Stimulated activated naive CD4-positive, alpha-beta T cell treated with Interleukin-2 at 50 U/mL for 16 hours (primary cell): ENCODE data around the gene NELL2.

Source experiments
- DNase-seq: peaks from one replicate; lab custom pipeline; 2025; lab: John Stamatoyannopoulos, UW

NELL2 gene

DNA sequence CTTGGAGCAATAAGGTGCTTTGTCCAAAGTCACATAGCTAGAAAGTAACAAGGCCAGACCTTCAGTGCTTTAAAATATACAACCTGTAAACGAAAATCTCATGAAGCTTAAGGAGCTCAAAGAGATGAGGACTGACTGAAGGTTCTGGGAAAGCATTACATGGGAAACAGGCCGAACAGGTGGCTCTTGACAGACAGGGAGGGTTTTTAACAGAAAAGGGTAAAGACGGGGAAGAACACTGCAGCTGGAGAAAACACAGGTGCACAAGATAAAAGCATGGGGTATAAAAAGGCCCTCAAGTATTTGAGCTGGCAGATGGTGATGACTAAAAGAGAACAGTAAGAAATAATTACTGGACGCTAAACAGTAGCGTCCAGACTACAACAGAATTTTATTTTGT, 257.2 kb downstream of the NELL2 start:
- DNase-seq, result no peak

DNA sequence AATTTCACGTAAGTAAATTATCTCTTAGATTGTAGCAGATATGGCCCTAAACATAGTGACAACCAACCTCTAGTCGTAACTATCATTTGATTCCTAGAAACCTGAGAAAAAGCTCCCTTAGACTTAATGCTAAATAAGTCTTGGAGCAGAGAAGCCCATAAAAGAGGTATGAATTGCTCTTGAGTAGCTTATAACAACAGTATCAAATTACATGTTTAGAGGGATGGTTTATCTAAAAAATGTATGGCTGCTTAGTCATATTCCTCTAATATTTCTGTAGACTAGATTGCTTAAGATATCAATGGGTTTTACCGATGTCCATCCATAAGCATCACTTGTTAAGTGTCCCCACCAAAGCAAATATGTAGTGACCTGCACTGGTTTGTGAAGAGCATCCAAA, 259.7 kb downstream of the NELL2 start:
- DNase-seq, result no peak

DNA sequence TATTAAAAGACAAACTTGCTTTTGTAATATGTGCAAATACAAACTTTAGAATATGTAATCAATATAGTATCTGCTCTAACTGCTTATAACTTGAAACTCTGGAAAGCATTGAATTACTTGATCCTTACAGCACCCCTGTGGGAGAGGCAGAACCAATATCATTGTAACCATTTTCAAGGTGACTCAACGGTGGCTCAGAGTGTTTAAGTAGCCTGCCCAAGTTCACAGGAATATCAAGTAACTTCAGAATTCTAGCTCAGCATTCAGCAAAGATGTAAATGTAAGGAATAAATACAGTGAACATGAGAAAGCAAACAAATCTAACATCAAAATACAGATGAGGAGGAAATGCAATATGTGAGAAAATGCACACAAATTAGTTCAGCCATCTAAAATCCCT, 264.6 kb downstream of the NELL2 start:
- DNase-seq, result no peak

DNA sequence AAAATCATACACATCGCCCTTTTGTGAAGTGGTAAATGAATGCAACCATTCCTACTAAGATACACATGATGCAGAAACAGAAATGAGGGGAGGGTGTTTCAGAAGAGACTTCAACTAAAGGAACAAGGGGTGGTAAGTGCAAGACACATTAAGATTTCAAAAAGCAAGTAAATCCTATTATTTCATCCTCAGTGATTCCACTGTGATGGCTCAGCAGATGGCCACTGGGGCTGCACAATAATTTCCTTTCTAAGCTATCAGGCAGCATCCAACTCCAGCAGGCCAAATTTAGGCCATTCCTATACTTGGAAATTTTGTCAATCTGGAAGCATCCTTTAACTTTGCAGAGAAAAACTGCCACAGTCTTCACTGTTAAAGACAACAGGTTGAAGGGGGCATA, 272.4 kb downstream of the NELL2 start:
- no peak for DNase-seq

DNA sequence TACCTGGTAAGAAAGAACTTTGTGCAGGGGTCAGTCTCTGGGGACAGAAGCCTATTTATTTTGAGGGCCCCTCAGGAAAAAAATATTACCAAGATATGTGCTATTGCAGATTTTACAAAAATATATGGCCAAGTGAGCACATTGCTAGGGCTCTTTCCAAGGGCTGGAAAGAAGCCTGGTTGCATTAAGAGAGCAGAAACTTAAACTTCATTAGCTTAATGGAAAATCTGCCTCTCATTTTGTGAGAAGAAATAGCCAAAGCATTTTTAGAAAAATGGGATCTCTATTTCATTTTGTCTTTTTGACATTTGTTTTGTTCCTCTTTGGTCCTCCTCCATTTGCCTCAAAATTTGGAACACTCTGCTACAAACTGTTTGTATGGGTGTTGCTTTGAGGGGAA, 283.5 kb downstream of the NELL2 start:
- no peak for DNase-seq

DNA sequence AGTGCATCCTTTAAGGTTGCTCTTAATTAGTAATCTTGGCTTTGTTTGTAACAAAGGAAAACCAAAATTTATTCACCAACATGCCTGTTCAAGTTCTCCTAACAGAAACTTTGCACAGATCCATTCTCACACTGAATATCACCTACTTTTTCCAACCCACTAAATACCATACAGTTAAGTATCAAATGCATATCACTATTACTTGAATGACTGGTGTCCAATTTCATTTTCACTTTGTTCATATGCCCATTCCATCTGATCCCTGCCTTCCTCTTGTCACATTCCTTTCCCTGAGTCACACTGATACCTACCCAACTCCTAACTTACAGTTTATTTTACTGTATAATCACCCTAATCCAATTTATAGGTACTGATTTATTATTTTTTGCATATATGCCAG, 286.4 kb downstream of the NELL2 start:
- no peak for DNase-seq

DNA sequence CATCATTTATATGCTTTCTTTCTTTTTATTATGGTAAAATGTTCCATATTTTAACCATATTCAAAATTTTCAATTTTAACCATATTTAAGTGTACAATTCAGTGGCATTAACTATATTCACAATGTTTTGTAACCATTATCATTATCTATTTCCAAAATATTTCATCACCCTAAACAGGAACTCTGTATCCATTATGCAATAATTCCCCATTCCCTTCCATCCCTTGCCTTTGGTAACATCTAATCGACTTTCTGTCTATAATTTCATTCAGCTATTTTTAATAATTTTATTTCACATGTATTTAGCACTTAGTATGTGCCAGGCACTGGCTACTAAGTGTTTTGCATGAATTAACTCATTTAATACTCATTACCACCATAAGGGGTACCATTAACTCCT, 287.5 kb downstream of the NELL2 start:
- DNase-seq, result no peak

DNA sequence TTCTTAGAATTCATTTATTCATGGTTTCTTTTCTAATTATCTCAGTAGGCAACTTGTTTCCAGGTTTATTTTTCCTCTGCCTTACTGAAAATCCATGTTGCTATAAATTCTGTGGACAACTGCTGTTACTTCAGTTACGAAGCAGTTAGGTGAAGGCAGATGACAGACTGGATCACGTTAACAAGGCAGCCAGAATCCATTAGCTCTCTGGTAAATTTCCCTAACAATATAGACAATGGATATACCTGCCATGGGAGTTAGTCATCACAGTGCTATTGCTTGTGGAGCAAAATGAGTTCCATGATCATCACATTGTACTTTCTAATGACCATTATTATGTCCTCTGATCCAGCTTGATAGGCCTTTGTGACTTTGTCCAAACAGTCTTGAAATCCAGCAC, 291.5 kb downstream of the NELL2 start:
- DNase-seq, result no peak

DNA sequence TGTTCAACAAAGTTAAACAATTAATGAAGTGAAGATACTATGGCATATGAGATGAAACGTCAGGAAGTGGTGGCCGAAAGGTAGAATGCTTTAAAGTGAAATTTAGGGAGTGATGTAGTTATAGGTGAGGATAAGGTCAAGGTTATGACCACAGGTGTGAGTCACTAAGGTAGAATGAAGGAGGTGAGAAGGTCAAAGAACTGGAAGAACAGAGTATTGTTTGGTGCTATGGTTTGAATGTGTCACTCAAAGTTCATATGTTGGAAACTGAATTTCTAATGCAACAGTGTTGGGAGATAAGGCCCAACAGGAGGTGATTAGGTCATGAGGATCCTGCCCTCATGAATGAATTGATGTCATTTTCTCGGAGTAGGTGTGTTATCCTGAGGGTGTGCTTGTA, 293.6 kb downstream of the NELL2 start:
- no peak for DNase-seq

DNA sequence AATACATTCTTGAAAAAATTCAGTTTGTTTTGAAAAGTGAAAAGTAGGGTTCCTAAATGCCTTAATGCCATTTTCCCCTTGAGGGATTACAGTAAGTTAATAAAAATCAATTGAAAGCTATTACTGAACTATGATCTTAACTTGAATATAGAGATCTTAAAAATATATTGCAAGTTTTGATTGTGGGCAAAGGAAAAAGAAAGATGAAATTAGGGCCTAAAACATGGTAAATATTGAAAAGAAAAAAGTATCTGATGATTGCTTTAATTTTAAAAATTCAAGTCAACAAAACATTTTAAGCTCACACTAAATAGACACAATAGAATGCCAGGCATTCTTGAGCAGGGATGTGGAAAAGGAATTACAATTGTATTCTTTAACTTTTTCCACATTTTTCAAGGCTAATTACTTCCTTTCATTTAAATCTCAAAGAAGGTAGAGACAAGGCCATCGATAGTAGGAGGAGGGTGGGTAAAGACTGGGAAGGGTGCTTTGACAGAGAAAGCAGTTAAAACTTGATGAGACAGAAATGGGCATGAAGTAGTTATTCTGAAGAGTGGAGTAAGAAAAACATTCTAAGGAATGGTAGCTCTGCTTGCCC, 294.4 kb downstream of the NELL2 start:
- no peak for DNase-seq

DNA sequence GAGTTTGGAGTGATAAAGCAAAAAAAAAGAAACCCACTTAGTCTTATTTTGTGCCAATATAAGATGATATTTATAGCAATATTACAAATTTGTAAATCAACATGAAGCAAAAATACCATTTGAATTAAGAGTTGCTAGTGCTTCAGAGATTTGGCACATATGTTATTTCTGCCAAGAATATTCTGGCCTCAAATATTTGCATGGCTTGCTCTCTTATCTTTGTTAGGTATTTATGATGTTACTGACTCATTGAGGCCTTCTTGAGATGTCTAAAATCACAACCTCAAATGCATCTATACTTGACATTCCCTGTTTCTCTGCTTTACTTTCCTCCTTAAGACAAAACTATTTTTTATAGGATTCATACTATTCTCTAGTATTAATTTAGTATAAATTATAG, 301.5 kb downstream of the NELL2 start:
- no peak for DNase-seq

DNA sequence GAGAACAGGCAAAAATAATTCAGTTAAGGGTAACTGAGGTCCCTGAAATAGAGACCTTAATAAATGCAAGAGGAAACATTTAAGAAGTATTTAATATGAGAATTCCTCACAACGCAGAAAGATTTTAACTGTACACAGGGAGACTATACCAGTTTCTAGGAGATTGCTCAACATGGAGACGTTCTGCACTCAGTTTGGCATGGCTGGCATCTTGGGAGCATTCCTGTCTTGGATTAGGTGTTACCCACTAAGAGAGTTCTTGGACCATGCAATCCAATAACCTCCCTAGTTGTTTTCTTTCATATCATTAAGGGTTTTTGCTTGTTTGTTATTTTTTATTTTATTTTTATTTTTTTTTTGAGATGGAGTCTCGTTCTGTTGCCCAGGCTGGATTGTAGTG, 302.4 kb downstream of the NELL2 start:
- DNase-seq, result no peak

DNA sequence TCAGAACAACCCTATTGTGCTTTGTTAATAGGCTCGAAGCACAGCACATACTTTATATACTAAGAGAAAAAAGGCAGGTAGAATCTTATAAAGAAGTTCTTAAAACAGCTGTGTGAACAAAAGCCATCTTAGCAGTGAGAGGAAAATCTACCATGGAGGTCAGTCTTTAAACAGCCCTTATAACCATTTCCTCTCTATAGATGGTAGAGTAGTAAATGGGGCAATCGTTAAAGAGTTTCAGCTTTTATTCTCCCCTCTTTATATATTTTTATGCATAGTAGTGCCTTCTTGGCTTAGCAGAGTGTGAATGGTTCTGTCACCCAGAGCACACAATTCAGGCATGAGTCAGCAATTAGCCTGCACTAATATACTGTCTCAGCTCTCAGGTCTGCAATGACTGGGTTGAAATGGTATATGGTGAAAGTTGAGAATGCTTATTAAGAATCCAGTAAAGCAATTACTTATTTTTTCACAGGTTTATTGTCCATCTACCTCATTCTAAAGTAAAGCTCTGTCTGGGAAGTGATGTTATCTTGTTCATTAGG, 305.0 kb downstream of the NELL2 start:
- no peak for DNase-seq

DNA sequence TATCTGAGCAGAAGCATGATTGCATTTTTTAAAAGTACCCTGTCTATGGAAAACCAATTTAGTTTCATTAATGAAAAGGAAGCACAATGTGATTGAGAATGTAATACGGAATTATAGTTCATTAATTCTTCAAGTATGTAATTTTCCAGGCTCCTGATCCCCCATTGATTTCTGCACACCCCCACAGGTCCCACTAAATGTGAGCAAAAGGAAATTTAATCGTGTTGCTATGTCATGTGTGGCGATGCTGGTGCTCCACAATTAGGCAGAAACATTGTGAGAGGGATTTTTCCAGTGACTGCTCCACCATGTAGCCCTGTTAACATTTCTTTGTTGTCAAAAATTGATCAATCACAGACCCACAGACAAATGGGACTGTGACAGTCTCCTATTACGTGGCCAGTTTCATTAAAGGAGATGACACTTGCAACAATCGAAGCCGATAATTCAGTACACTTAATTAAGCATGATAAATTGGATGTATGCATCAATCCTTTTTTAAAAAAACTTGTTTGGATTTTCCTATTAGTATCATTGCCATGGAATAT, 306.0 kb downstream of the NELL2 start:
- no peak for DNase-seq

DNA sequence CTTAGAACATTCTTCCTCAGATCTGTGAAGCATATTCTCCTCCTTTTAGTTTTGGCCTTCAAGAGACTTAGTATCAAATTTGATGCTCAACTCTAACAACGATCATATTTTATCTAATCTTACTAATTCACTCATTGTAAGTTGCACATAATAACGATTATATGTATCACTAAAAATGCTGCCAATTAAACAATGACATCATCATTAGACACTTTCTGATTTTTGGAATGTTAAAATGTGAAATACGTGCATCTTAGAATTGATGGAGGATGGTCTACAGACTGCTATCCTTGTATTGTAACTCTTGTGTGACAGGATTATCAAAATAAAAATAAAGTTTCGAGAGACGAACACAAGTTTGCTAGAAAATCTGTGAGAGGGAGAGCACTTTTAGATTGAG, 311.0 kb downstream of the NELL2 start:
- no peak for DNase-seq

DNA sequence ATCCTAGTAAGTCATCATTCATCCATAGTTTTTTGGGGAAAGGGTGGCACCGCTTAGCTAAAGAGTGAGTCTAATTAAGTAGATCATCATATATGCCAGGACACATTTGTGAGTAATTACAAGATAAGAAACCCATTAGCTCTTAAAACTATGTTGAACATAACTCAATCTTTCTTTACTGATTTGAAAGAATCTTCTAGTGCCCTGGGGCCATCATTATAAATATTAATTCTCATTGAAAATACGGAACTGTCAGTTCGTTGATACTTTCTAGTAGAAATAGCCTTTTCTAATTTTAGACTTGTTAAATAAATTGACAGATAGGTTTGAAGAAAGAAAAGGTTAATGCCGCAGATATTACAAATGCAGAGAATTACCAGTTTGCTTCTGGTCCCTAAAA, 312.6 kb downstream of the NELL2 start:
- DNase-seq, result no peak

DNA sequence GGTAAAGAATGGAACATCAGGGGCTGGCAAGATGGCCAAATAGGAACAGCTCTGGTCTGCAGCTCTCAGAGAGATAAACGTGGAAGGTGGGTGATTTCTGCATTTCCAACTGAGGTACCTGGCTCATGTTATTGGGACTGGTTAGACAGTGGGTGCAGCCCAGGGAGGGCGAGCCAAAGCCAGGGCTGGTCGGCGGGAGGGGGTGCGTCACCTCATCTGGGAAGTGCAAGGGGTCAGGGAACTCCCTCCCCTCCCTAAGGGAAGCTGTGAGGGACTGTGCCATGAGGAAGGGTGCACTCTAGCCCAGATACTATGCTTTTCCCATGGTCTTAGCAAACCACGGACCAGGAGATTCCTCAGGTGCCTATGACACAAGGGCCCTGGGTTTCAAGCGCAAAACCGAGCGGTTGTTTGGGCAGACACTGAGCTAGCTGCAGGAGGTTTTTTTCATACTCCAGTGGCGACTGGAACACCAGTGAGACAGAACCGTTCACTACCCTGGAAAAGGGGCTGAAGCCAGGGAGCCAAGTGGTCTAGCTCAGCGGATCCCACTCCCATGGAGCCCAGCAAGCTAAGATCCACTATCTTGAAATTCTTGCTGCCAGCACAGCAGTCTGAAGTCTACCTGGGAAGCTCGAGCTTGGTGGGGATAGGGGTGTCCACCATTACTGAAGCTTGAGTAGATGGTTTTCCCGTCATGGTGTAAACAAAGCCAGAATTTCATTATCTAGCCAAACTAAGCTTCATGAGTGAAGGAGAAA, 317.6 kb downstream of the NELL2 start:
- no peak for DNase-seq

DNA sequence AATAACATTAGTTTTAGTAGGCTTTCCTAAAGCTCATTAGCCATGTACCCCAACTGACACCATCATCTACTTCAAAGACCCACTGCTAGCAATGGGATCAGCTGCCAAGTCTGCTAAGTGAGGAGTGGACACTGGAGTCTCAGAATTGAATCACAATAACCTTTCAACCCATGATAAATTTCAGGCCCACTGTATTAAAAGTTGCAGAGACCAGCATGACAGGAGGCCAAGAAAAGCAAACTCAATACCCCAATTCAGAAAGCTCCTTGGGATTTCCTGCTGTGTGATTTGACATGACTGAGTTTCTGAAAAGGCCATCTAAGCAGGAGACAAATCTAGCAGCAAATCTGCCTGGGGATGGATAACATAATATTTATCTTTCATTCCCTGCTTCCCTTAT, 320.7 kb downstream of the NELL2 start:
- no peak for DNase-seq

DNA sequence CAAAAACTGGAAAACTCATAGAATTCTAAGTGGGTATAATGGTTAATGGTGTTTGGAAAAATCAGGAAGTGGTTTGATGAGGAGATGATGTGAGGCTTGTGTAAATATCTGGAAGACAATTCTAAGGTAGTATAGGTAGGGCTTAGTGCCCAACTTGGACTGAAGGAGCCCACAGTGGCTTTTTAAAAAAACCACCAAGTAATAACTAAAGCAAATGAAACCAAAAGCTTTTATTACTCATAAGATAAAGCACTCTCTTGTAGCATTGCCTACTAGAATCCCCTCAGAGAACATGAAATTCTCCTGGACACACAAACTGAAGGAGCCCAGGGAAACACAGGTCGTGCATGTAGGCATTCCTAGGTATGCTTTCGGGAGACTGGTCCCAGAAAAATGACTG, 324.5 kb downstream of the NELL2 start:
- DNase-seq, result no peak

DNA sequence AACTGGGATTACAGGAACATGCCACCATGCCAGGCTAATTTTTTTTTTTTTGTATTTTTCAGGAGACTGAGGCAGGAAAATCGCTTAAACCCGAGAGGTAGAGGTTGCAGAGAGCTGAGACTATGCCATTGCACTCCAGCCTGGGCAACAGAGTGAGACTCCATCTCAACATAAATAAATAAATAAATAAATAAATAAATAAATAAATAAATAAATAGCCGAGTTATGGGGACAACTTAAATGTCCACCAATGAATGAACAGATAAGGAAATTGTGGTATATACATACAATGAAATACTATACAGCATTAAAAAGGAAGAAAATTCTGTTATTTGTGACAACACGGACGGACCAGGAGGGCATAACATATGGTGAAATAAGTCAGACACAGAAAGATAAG, 325.7 kb downstream of the NELL2 start:
- DNase-seq, result no peak

DNA sequence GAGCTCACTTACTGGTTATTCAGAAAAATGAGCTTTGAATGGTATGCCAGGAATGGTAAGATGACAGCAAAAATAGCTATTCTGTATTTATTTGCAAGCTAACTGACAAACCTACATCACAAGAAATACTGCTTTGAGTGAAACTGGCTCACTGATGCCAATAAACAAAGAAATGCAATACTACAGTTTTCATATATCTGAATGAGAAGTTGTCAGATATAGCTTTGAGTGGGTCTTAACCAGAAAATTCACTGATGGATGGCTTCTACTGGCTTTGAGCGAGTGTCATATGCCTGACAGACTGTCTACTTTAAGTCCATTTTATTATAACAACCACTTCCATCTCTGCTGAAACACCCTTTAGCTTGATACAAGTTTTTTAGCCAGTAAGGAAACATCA, 330.1 kb downstream of the NELL2 start:
- no peak for DNase-seq

DNA sequence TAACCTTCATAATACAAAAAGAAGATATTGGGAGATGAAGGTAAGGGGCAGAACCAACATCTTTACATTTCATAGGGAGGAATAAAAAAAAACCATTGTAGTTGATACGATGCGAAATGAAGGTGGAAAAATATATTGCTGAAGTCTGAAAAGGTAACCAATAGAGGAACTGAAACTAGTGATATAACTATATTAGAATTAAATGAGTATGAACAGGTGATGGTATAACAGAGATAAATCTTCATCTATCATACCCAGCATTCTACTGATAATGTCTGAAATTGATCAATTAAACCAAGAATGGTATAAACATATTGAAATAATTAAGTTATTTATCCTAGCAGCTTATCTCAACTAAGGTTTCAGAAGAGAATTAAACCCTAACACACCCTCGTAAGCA, 332.1 kb downstream of the NELL2 start:
- no peak for DNase-seq

DNA sequence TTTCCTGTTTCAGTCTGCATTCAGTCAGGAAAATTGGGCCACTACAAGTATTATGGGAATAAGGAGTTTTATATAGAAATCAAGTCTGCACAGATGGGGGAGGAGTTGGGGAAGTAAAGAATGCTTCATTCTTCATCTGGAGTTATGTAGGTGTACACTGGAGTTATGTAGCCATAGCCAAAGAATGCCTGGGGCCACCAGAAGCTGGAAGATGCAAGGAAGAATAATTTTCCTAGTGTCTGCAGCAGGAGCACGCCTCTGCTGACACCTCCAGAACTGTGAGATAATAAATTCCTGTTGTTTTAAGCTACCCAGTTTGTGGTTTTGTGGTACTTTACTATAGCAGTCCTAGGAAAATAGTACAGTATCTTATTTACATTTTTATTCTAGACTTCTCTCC, 333.4 kb downstream of the NELL2 start:
- DNase-seq, result no peak

DNA sequence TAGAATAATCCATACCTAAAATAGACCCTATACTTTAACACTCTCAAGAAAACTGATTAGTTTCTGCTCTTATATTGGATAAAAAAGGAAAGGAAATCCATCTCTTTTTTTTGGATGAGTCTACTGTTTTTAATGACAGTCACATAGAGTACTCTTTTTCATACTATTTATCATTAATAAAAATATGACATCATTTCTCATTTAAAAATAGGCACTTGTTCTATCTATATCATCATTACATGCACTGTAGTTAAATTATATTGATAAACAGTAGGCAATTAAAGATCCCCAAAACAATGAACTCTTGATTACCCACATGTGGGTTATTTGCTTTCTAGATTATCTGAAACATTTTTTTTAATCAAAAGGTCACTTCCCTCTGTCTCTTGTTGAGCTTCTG, 338.8 kb downstream of the NELL2 start:
- no peak for DNase-seq
